ENCODE results near the gene C2CD4A. TPM values are rescaled to one million over a fixed set of nuclear protein-coding genes. Genes with fewer than 3 reads are reported as not detected.

C2CD4A gene
- total and polyA plus RNA-seq, 9 of the 15 experiments (the other 6 are each of a cell fraction or from before 2014, with no cell fraction given) = not detected

GRCh38 chr15:62060113-62060895 is 6.5 kb upstream of the C2CD4A start, which contains the start of gene VPS13C (continued):
- TF ChIP-seq CBFB (CRISPR knock-in tag; IDR thresholded peaks at IDR 0.05) = no peak
- no peak for TF ChIP-seq DNMT1 (IDR thresholded peaks at IDR 0.05)
- no peak for TF ChIP-seq SRSF9 (IDR thresholded peaks at IDR 0.05; ENCODE audit: borderline replicate concordance, low read depth, low read length)
- TF ChIP-seq ZNF407 (IDR thresholded peaks at IDR 0.05; ENCODE audit: low read depth) = 0 out of 2 replicates have a peak, but pooled peaks have one; percentile 45
- TF ChIP-seq BDP1 (IDR thresholded peaks at IDR 0.05; ENCODE audit: insufficient read depth, insufficient read length) = no peak
- TF ChIP-seq ZNF253 (CRISPR knock-in tag; conservative IDR thresholded peaks at IDR 0.05) = no peak
- no peak; a peak in 1 of 4 replicates for TF ChIP-seq NONO (IDR thresholded peaks at IDR 0.05; ENCODE audit: low read depth in 2 of 2, low read length in 1 of 2)
- TF ChIP-seq PTBP1 (IDR thresholded peaks at IDR 0.05; ENCODE audit: low read depth, low read length) = 0 out of 2 replicates have a peak, but pooled peaks have one; percentile 55
- TF ChIP-seq SIN3B (IDR thresholded peaks at IDR 0.05; ENCODE audit: low read depth) = peak; percentile 33; the same call in 1 of the 2 replicates
- TF ChIP-seq SMAD1 (IDR thresholded peaks at IDR 0.05; ENCODE audit: low read depth, low read length, partially characterized antibody) = no peak
- peak; percentile 71 for TF ChIP-seq SOX6 (IDR thresholded peaks at IDR 0.05)
- TF ChIP-seq CBFA2T3 (IDR thresholded peaks at IDR 0.05) = peak; percentile 19; the same call in 1 of the 2 replicates
- no peak; the same call in 1 of the 2 replicates for TF ChIP-seq POLR2AphosphoS5 (IDR thresholded peaks at IDR 0.05; ENCODE audit: control insufficient read depth, insufficient read depth, low read depth, low read length)
- TF ChIP-seq ZNF644 (tag; IDR thresholded peaks at IDR 0.05; ENCODE audit: low read depth) = no peak
- no peak for TF ChIP-seq TSHZ1 (CRISPR knock-in tag; IDR thresholded peaks at IDR 0.05)
- peak; percentile 91 for TF ChIP-seq CCNT2 (IDR thresholded peaks at IDR 0.05; ENCODE audit: borderline replicate concordance, extremely low read depth, insufficient read length, low read depth, low read length)
- TF ChIP-seq GATAD2A (IDR thresholded peaks at IDR 0.05) = 0 out of 2 replicates have a peak, but pooled peaks have one; percentile 46

Measured in K562 (cell line).